SK-N-MC (cell line): ENCODE measurements around the gene KRT40.

ENCODE experiments used
- DNase-seq: peaks from one replicate; pipeline ENCODE4 v3.0.0-alpha.2; 2011; ENCODE audit warnings: low read depth, low spot score
- H3K27ac ChIP-seq: fragments of 200-600 bp; sonication (generic); 2 replicates; pipeline ENCODE4 v1.5.1; 2016; ENCODE audit warnings: mixed run types
- H3K36me3 ChIP-seq: fragments of 200-600 bp; sonication (generic); 2 replicates; pipeline ENCODE4 v1.6.1; 2017; ENCODE audit warnings: antibody characterized with exemption, low read length, mixed read lengths; ENCODE audit not compliant: insufficient read depth
- H3K4me3 ChIP-seq: fragments of 200-600 bp; sonication (generic); 2 replicates; pipeline ENCODE4 v1.5.1; 2016
- H3K9ac ChIP-seq: fragments of 200-600 bp; sonication (generic); 2 replicates; pipeline ENCODE4 v1.8.0; 2017; ENCODE audit warnings: mixed run types, mixed read lengths; ENCODE audit not compliant: insufficient read length
- H3K9me3 ChIP-seq: fragments of 200-600 bp; sonication (generic); 2 replicates; pipeline ENCODE4 v1.6.1; 2017; ENCODE audit warnings: low read depth, mild to moderate bottlenecking, antibody characterized with exemption, low read length, moderate library complexity, mixed read lengths
- EZH2 ChIP-seq: fragments of 200-600 bp; sonication (generic); IDR thresholded peaks from one replicate; pipeline ENCODE4 v1.6.1; 2017; ENCODE audit warnings: antibody characterized with exemption
- FOXP2 ChIP-seq: optimal IDR thresholded peaks from 2 replicates; pipeline ENCODE3; 2011; ENCODE audit warnings: mild to moderate bottlenecking, moderate library complexity; ENCODE audit not compliant: insufficient read depth; ENCODE audit errors: extremely low read length, control extremely low read depth
- POLR2AphosphoS5 ChIP-seq: IDR thresholded peaks from 2 replicates; pipeline ENCODE4 v1.6.1; 2012; ENCODE audit warnings: mild to moderate bottlenecking, low read depth, low read length, borderline replicate concordance

KRT40 gene

GRCh38 chr17:40940266-40940665 lies 43.9 kb downstream of the KRT40 start:
- no peak overlapping the region for H3K4me3 ChIP-seq
- no peak for DNase-seq
- no peak overlapping the region for H3K27ac ChIP-seq
- no peak for TF ChIP-seq FOXP2
- TF ChIP-seq EZH2, result no peak
- no peak for TF ChIP-seq POLR2AphosphoS5
- no peak overlapping the region for H3K9ac ChIP-seq
- no peaks in the 10 kb centered on the region for H3K36me3 ChIP-seq
- no peaks in the 10 kb centered on the region for H3K9me3 ChIP-seq

GRCh38 chr17:40938981-40939380 lies 45.1 kb downstream of the KRT40 start:
- no peak for DNase-seq
- no peak for TF ChIP-seq FOXP2
- TF ChIP-seq EZH2, result no peak
- no peak for TF ChIP-seq POLR2AphosphoS5
- H3K9ac ChIP-seq, result no peak overlapping the region
- H3K36me3 ChIP-seq, result no peaks in the 10 kb centered on the region
- no peak overlapping the region for H3K4me3 ChIP-seq
- H3K9me3 ChIP-seq, result no peaks in the 10 kb centered on the region
- H3K27ac ChIP-seq, result no peak overlapping the region

GRCh38 chr17:40937384-40937819 lies 46.7 kb downstream of the KRT40 start, which contains the start of gene KRT23:
KRT23 (minus strand) TSS chr17:40937646; CDS start chr17:40936603, 1,043 bp downstream.
- no peak within 1 kb of the TSS for H3K4me3 ChIP-seq
- TF ChIP-seq FOXP2 (no peak), EZH2 (no peak), POLR2AphosphoS5 (no peak)
- DNase-seq, result no peak
- no peak within 1 kb of the TSS for H3K9ac ChIP-seq
- H3K27ac ChIP-seq, result no peak within 1 kb of the TSS
- no peaks in the 10 kb centered on the region for H3K9me3 ChIP-seq
- no peaks in the 10 kb centered on the region for H3K36me3 ChIP-seq

DNA sequence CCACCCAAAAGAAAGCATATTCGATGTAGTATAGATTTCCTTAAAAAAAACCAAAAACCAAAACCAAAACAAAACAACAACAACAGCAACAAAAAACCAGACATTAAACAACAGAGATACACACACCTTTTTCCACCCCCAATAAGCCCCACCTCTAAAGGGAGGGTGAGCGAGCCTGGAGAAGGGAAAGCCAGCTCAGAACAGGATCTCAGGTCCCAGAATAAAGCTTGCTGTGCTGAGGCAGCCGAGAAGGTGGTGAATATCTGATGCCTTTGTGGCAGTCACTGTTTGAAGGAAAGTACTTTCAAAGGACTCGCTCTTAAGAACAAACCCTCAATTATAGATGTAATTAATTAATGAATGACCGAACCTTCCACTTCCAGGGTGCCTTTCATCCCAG lies 47.1 kb downstream of the KRT40 start:
- no peak for DNase-seq
- Histone ChIP-seq H3K9me3 (no peaks in the 10 kb centered on the region), H3K9ac (no peak overlapping the region), H3K4me3 (no peak overlapping the region), H3K36me3 (no peaks in the 10 kb centered on the region), H3K27ac (no peak overlapping the region)
- TF ChIP-seq FOXP2, result no peak

DNA sequence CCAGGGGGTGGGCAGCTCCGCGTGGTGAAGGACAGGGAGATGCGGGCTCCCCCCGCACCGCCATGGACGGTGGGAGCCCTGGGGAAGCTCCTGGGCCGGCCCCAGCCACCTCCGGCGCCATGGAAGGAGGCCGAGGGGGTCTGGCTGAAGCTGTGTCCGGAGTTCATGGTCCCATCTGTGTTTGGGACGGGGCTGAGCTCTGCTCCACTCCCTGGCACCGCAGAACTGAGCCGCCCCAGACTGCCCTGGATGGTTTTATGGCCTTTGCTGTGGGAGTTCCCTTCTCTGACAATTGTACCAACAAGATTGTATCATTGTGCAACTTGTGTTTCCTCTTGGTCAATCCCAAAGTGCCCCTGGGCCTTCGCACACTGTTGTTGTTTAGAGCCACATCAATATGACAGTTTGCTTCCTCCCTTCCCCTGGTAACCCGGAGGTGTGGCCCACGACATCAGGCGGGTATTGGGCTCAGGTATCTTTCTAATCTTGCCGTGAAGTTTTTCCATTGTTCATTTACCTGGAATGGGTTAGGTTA lies 47.6 kb downstream of the KRT40 start:
- H3K27ac ChIP-seq, result no peak overlapping the region
- no peaks in the 10 kb centered on the region for H3K36me3 ChIP-seq
- H3K9ac ChIP-seq, result no peak overlapping the region
- TF ChIP-seq POLR2AphosphoS5 (no peak), FOXP2 (no peak), EZH2 (no peak)
- no peak for DNase-seq
- H3K9me3 ChIP-seq, result no peaks in the 10 kb centered on the region
- H3K4me3 ChIP-seq, result no peak overlapping the region

DNA sequence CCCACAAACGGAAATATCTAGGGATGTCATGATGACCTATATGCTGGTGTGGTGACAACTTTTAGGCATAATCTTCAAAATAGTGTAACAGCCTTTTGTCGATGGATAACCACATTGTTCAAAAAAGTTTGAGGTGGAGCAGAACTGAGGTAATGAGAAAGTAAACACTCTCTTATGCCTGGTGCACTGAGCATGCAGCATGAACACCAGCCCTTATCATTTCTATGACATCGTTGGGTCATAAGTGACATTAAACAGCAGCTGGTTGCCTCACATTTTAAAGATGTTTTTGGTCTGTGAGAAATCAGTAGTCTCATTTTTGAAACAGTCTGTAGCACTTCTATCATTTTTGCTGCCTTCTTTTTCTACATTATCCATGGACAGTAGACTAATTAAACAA lies 48.5 kb downstream of the KRT40 start:
- Histone ChIP-seq H3K27ac (no peak overlapping the region), H3K9ac (no peak overlapping the region), H3K9me3 (no peaks in the 10 kb centered on the region), H3K4me3 (no peak overlapping the region), H3K36me3 (no peaks in the 10 kb centered on the region)
- TF ChIP-seq EZH2 (no peak), POLR2AphosphoS5 (no peak), FOXP2 (no peak)
- DNase-seq, result no peak

GRCh38 chr17:40932608-40933007 lies 51.5 kb downstream of the KRT40 start:
- TF ChIP-seq POLR2AphosphoS5 (no peak), EZH2 (no peak), FOXP2 (no peak)
- DNase-seq, result no peak
- H3K36me3 ChIP-seq, result no peaks in the 10 kb centered on the region
- H3K9ac ChIP-seq, result no peak overlapping the region
- no peaks in the 10 kb centered on the region for H3K9me3 ChIP-seq
- no peak overlapping the region for H3K4me3 ChIP-seq
- H3K27ac ChIP-seq, result no peak overlapping the region

GRCh38 chr17:40931311-40931710 lies 52.8 kb downstream of the KRT40 start:
- Histone ChIP-seq H3K27ac (no peak overlapping the region), H3K4me3 (no peak overlapping the region), H3K9me3 (no peaks in the 10 kb centered on the region), H3K36me3 (no peaks in the 10 kb centered on the region), H3K9ac (no peak overlapping the region)
- DNase-seq, result no peak
- no peak for TF ChIP-seq EZH2
- TF ChIP-seq FOXP2, result no peak
- TF ChIP-seq POLR2AphosphoS5, result no peak
